CD4-positive, CD25-positive, alpha-beta regulatory T cell (primary cell): ENCODE results near the gene SCAPER. TPM values are rescaled to one million over a fixed set of nuclear protein-coding genes. Genes with fewer than 3 reads are reported as not detected.
"Not testable (repeated sequence)": the region's sequence is repeated elsewhere in the genome, so short reads cannot be mapped to it uniquely, and the experiment has no call there.

Source experiments
- ATAC-seq, 2 donors: fragments of 150-1000 bp; cut with Tn5 transposase; one replicate each; pipeline ENCODE4 v1.10.0; 2021; ENCODE audit warnings: low read depth in 2 of 2, moderate number of reproducible peaks in 2 of 2, moderate library complexity in 1 of 2
- DNase-seq, 3 donors: peaks; one replicate each; pipeline versions ENCODE4 v3.0.0 to v3.0.0-alpha.2; 2012 to 2022; ENCODE audit warnings: mixed read lengths in 1 of 3
- H3K27ac ChIP-seq: one replicate; pipeline ENCODE4 v1.7.0; 2013; ENCODE audit warnings: mild to moderate bottlenecking, low read length; ENCODE audit not compliant: insufficient read depth, poor library complexity, severe bottlenecking
- H3K27me3 ChIP-seq: one replicate; pipeline ENCODE4 v1.7.0; 2013; ENCODE audit warnings: low read length; ENCODE audit not compliant: control insufficient read depth, insufficient read depth
- H3K36me3 ChIP-seq: one replicate; pipeline ENCODE4 v1.7.0; 2013; ENCODE audit warnings: mild to moderate bottlenecking, low read length, moderate library complexity; ENCODE audit not compliant: control insufficient read depth, insufficient read depth
- H3K4me1 ChIP-seq: 2 replicates; pipeline ENCODE4 v1.7.0; 2013; ENCODE audit warnings: mild to moderate bottlenecking, low read length; ENCODE audit not compliant: insufficient read depth, control insufficient read depth, poor library complexity, severe bottlenecking
- H3K4me3 ChIP-seq: one replicate; pipeline ENCODE4 v1.7.0; 2013; ENCODE audit warnings: low read depth, mild to moderate bottlenecking, low read length, moderate library complexity
- H3K9me3 ChIP-seq, 2 experiments: 1 replicate in 1 of 2; 2 replicates in 1 of 2; pipeline ENCODE4 v1.7.0; 2013; ENCODE audit warnings: low read length in 2 of 2, mild to moderate bottlenecking in 1 of 2, moderate library complexity in 1 of 2; ENCODE audit not compliant: control insufficient read depth in 2 of 2
- H3K27ac Mint-ChIP-seq, 3 donors: one replicate each; pipeline ENCODE4 v1.8.0; 2020 to 2022; ENCODE audit warnings: mild to moderate bottlenecking in 3 of 3, mixed read lengths in 3 of 3, moderate library complexity in 2 of 3
- H3K27me3 Mint-ChIP-seq: one replicate; pipeline ENCODE4 v1.8.0; 2022; ENCODE audit warnings: mild to moderate bottlenecking, mixed read lengths
- H3K36me3 Mint-ChIP-seq: one replicate; pipeline ENCODE4 v1.8.0; 2020; ENCODE audit warnings: mixed read lengths
- H3K4me1 Mint-ChIP-seq, 4 donors: one replicate each; pipeline ENCODE4 v1.8.0; 2020 to 2022; ENCODE audit warnings: mixed read lengths in 4 of 4, mild to moderate bottlenecking in 1 of 4
- H3K4me3 Mint-ChIP-seq, 4 donors: one replicate each; pipeline ENCODE4 v1.8.0; 2020 to 2022; ENCODE audit warnings: mild to moderate bottlenecking in 4 of 4, mixed read lengths in 4 of 4, moderate library complexity in 3 of 4
- H3K9me3 Mint-ChIP-seq, 7 donors: one replicate each; pipeline ENCODE4 v1.8.0; 2020 to 2022; ENCODE audit warnings: mixed read lengths in 7 of 7, mild to moderate bottlenecking in 3 of 7, moderate library complexity in 2 of 7
- polyA plus RNA-seq, 4 donors: library from polyadenylated mRNA; unstranded; fragments of 300-500 nt; fragmentation: Illumina TruSeq; gene quantifications; one replicate each; pipeline ENCODE4 v1.2.3, GENCODE V29; 2021
- total RNA-seq: library from RNA; stranded (reverse); gene quantifications from one replicate; pipeline ENCODE4 v1.2.3, GENCODE V29; 2022

The SCAPER gene
- total and polyA plus RNA-seq, 5 donors from 2014 or later = 13.2 to 38.1 (median 14.5) TPM

GRCh38 chr15:76310475-76311099 lies 594.6 kb downstream of the SCAPER start:
- Histone ChIP-seq H3K27me3 (no peaks in the 10 kb centered on the region), H3K36me3 (no peaks in the 10 kb centered on the region), H3K27ac (peak overlapping the region; percentile 67), H3K4me1 (peaks cover 19% of the 10 kb centered on the region), H3K9me3 (no peaks in the 10 kb centered on the region), H3K4me3 (peak overlapping the region; percentile 70)
- Mint-ChIP-seq H3K36me3 (peaks cover 9% of the 10 kb centered on the region), H3K4me3 (peak overlapping the region; percentile 90 to 97 (median 93)), H3K27me3 (no peaks in the 10 kb centered on the region), H3K9me3 (no peaks in the 10 kb centered on the region), H3K27ac (peak overlapping the region; percentile 32 to 89 (median 85)), H3K4me1 (peaks cover 28 to 51% (median 35%) of the 10 kb centered on the region in 4 donors)
- peak in 2 of 3 donors; percentile 16 to 43 for DNase-seq
- ATAC-seq = no peak

DNA sequence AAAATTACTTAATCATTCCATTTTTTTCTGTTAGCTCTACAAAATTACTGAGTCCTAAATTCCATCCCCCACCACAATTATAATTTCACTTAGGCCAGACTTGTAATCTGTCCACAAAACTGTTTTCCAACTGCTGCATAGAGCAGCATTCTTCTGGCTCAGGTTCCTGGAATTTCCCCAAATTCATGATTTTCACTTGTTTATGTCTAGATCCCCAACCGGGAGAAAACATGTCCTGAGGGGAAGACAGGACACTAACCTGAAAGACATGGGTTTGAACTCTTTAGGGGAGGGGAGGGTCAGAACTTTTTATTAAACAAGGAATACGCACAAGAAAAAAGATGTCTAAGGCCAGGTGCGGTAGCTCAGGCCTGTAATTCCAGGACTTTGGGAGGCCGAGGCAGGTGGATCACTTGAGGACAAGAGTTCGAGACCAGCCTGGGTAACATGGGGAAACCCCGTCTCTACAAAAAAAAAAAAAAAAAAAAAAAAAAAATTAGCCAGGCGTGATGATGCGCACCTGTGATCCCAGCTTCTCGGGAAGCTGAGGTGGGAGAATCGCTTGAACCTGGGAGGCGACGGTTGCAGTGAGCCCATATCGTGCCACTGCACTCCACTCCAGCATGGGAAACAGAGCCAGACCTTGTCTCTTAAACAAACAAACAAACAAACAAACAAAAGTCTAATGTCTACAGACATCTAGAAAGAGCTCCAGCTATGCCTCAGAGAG lies 595.4 kb downstream of the SCAPER start:
- Mint-ChIP-seq H3K9me3 (peaks cover 0 to 3% (median 0%) of the 10 kb centered on the region in 7 donors), H3K36me3 (peaks cover 13% of the 10 kb centered on the region), H3K27ac (no peak overlapping the region), H3K4me3 (peak overlapping the region; percentile 90 to 97 (median 93)), H3K27me3 (no peaks in the 10 kb centered on the region), H3K4me1 (peaks cover 33 to 56% (median 43%) of the 10 kb centered on the region in 4 donors)
- ATAC-seq (no peak), DNase-seq (no peak)
- peaks cover 19% of the 10 kb centered on the region for H3K4me1 ChIP-seq
- H3K4me3 ChIP-seq = peak overlapping the region; percentile 70
- H3K9me3 ChIP-seq = no peaks in the 10 kb centered on the region
- no peaks in the 10 kb centered on the region for H3K36me3 ChIP-seq
- H3K27me3 ChIP-seq = no peaks in the 10 kb centered on the region
- no peak overlapping the region for H3K27ac ChIP-seq

DNA sequence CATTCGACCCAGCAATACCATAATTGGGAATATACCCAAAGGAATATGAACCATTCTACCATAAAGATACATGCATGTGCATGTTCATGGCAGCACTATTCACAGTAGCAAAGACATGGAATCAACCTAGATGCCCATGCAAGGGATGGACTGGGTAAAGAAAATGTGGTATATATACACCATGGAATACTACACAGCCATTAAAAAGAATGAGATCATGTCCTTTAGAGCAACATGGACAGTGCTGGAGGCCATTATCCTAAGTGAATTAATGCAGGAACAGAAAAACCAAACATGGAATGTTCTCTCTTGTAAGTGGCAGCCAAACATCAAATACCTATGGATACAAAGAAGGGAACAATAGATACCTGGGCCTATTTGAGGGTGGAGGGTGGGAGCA lies 601.2 kb downstream of the SCAPER start:
- no peak for DNase-seq
- H3K27me3 Mint-ChIP-seq = no peaks in the 10 kb centered on the region
- H3K4me1 Mint-ChIP-seq = peaks cover 29 to 43% (median 39%) of the 10 kb centered on the region in 4 donors
- H3K27me3 ChIP-seq = no peaks in the 10 kb centered on the region
- H3K4me3 Mint-ChIP-seq = peak overlapping the region in 1 of 4 donors; percentile 35
- no peaks in the 10 kb centered on the region for H3K4me1 ChIP-seq
- no peak overlapping the region for H3K27ac ChIP-seq
- no peak for ATAC-seq
- H3K9me3 ChIP-seq = no peaks in the 10 kb centered on the region
- H3K27ac Mint-ChIP-seq = peak overlapping the region in 1 of 3 donors; percentile 57
- no peaks in the 10 kb centered on the region for H3K36me3 ChIP-seq
- peaks cover 0 to 6% (median 0%) of the 10 kb centered on the region in 7 donors for H3K9me3 Mint-ChIP-seq
- H3K36me3 Mint-ChIP-seq = peaks cover 17% of the 10 kb centered on the region
- no peak overlapping the region for H3K4me3 ChIP-seq

- Histone ChIP-seq H3K27ac (no peak overlapping the region), H3K27me3 (no peaks in the 10 kb centered on the region), H3K36me3 (no peaks in the 10 kb centered on the region), H3K4me3 (no peak overlapping the region), H3K4me1 (no peaks in the 10 kb centered on the region), H3K9me3 (no peaks in the 10 kb centered on the region)
- Mint-ChIP-seq H3K36me3 (peaks cover 6% of the 10 kb centered on the region), H3K4me1 (peaks cover 18 to 36% (median 24%) of the 10 kb centered on the region in 4 donors), H3K9me3 (peaks cover 0 to 3% (median 0%) of the 10 kb centered on the region in 7 donors), H3K27me3 (no peaks in the 10 kb centered on the region), H3K4me3 (no peak overlapping the region), H3K27ac (no peak overlapping the region)
- DNase-seq (no peak), ATAC-seq (no peak)
Measured at GRCh38 chr15:76299786-76300185, 605.4 kb downstream of the SCAPER start.

DNA sequence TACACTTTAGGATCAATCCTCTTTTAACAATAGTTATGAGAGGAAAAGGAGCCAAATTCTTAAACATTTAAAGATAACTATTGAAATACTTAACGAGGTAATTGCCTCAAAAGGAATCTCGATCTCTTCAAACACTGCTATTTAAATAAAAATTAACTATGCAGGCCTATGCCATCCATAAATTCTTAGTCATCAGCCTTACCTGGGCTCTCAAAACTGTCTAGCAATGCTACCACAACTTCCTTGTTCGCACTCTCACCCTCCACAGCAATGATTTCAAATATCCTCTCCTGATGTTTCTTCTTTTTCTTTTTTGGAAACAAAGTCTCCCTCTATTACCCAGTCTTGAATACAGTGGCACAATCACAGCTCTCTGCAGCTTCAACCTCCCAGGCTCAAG lies 606.2 kb downstream of the SCAPER start:
- H3K4me3 Mint-ChIP-seq = no peak overlapping the region

GRCh38 chr15:76297951-76298350 lies 607.2 kb downstream of the SCAPER start:
- H3K4me3 Mint-ChIP-seq, H3K27me3 Mint-ChIP-seq, H3K9me3 ChIP-seq, H3K36me3 ChIP-seq, DNase-seq, H3K27me3 ChIP-seq, H3K4me3 ChIP-seq, H3K4me1 ChIP-seq, H3K36me3 Mint-ChIP-seq, H3K27ac ChIP-seq, H3K9me3 Mint-ChIP-seq, ATAC-seq: not testable (repeated sequence)
- peaks cover 22 to 39% (median 27%) of the 10 kb centered on the region in 4 donors for H3K4me1 Mint-ChIP-seq
- H3K27ac Mint-ChIP-seq = peak overlapping the region in 1 of 3 donors; percentile 31

More for the DNA sequence above, 606.2 kb downstream of the SCAPER start:
- Mint-ChIP-seq H3K36me3 (peaks cover 6% of the 10 kb centered on the region), H3K27ac (peak overlapping the region in 1 of 3 donors; percentile 45), H3K4me1 (peaks cover 16 to 39% (median 26%) of the 10 kb centered on the region in 4 donors), H3K27me3 (no peaks in the 10 kb centered on the region), H3K9me3 (peaks cover 0 to 2% (median 0%) of the 10 kb centered on the region in 7 donors)
- H3K27ac ChIP-seq = no peak overlapping the region
- ATAC-seq (no peak), DNase-seq (no peak)
- H3K27me3 ChIP-seq = no peaks in the 10 kb centered on the region
- no peaks in the 10 kb centered on the region for H3K4me1 ChIP-seq
- H3K36me3 ChIP-seq = no peaks in the 10 kb centered on the region
- H3K9me3 ChIP-seq = no peaks in the 10 kb centered on the region
- no peak overlapping the region for H3K4me3 ChIP-seq
